Nucleus accumbens (tissue), 56 donors: Measurements from ENCODE around the gene PML.
A peak's percentile ranks its signal among the peaks of the same experiment; 100 is the strongest.

Experiments used
- DNase-seq, 56 donors: peaks; one replicate each; lab custom pipeline; 2025; lab: John Stamatoyannopoulos, UW

The PML gene

DNA sequence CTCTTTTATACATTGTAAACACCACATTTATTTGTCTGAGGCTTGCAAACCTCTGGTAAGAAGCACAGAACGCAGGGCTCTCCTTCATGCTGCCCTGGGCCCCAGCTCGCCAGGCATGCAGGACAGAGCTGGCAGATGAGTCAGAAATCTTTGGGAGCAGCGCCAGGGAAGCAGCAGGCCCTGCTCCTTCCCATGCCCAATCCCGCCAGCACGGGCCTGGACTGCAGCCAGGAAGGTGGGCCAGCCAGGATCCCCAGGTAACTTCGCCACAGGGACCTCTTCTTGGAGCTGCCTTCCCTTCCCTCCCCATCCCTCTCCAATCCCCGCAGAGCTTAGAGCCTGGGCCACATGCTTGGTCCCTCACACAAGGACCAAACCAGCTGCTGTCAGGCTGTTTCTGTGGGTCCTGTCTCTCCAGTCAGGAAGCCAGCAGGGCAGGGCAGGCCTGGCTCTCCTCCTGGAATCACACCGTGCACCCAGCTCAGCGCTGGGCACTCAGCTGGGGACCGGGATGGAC is 11.2 kb upstream of the PML start:
- peak in 4 of 56 donors; percentile 2 to 33 (median 21) for DNase-seq

DNA sequence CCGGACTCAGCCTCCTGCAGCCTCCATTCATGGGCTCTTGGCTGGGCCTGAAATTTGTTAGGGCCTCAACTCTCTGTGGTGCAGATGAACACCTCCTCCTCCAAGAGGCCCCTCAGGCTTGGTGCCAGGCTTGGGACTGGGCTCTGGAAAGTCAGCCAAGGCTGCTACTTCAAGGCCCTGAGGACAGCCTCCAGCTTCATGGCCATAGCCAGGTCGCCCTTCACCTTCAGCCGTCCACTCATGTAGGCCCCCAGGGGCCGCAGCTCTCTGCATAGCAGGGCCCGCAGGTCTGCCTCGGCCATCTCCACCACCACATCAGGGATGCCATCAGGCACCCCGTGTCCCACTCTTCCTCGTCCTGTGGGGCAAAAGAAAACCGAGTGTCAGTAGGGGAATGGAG is 10.7 kb upstream of the PML start:
- peak in 2 of 56 donors; percentile 23 to 48 for DNase-seq

DNA sequence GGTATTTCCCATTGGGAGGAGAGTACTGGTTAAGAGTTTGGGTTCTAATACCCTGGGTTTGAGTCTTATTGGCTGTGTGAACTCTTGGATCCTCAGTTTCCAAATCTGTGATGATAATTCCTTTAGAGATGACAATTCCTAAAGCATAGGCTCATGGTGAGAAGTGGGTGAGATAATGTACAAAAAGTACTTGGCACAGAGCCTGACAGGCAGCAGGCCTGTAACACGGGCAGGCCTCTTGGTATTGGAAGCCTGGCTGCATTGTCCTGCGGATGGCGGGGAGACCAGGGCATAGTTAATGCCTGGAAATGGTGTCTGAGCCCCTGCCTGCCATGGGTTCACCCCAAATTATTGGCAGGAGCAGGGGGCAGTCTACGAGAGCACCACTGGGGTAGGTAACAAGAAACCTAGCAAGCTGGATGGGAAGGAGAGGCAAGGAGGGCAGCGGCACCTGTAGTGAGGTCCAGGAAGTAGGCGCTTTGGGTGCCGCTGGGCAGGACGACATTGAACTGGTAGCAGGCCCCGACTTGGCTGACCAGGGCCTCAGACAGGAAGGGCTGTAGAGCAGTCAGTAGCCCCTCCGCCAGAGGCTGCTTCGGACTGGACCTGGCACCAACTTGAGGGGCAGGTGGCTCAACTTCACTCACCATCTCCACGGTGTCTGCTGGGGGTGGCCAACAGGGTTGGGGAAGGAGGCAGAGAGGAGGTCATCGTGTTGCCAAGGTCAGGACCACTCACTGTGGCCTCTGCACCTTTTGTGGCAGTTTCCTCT is 10.1 kb upstream of the PML start:
- DNase-seq: no peak

DNA sequence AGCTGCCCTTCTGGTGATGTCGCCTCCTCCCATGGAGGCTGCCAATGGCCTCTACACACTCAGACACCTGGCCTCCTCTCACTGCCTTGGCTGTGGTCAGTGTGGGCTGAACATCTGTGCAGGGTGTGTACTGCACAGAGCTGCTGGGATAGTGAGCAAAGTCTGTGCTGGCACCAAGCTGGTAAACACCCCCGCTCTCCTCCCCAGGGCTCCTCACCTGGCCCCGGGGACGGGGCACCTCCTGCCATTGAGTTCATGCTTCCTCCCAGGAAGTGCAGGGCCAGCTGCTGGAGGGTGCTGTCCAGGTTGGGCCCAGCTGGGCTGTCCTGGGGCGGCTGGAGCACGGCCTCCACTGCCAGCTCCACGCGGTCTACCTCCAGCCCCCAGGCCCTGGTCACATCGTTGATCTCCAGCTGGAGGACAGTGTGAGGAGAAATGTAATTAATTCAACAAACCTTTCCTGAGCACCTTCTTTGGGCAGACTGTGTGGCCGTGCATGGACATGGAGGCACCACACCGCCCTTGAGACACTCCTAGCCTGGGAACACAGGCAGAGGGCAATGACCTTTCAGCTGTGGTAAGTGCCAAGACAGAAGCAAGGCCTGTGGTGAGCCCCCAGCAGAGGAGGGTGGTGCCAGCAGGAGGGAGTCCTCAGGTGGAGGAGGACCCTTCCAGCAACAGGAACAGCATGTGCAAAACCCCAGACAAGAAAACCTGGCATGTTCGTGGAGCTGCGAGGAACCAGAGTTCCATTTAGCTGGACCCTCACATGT is 9.2 kb upstream of the PML start:
- DNase-seq: no peak

DNA sequence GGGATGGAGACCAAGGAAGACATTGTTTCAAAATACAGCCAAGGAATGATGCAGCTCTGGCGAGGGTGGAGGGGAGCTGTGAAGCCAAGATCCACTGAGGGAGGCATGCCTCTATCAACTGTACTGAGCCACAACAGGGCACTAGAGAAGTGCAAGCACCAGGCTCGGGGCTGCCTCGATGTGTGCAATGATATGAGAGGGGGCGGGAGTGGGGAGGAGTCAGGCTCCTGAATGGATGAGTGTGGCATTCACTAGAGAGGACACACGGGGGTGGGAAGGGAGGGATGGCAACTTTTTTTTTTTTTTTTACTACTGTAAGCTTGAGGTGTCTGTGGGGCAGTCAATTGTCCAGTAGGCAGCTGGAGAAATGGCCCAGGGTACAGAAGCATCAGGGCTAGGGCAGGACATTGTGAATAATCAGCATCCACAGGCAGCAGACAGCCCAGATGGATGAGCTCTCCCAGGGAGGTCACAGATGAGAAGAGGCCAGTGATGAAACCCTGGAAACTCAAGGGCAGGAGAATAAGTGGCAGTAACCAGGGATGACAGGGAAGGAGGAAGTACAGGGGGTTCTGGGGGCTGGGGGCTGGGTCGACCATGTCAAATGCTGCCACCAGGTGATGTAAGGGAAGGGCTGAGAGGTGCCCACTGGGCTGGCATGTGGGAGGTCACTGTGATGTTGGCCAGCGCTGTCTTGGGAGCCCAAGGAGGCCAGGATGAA is 8.3 kb upstream of the PML start:
- peak in 3 of 56 donors; percentile 16 to 18 (median 16) for DNase-seq

DNA sequence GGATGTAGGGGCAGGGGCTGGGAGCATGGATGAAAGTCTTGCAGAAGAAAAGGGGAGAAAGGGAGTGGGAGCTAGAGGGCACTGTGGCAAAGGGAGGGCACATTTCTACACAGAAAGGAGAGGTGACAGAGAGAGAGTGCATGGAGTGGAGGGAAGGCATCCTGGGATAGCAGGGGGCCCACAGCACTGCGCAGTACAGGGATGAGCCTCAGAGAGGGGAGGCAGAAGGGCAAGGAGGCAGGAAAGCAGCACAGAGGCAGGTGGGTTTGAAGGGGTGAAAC is 7.8 kb upstream of the PML start:
- no peak for DNase-seq

DNA sequence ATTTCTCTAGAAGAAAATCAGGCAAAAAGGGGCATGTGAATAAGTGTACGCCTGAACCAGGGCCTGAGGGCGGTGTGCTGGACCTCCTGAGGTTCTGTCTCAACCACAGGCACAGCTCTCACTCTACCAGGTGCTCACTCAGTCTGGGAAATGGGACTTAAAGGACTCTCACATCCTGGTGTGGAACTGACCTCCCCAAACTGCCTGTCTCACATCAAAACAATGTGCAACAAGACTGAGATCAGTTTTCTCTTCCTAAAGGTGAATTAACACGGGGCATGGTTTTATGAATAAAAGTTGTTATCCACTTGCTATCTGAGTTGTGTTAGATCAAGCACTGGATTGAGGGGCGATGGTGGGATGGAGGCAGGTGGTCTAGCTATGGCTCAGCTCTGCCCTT is 7.3 kb upstream of the PML start:
- no peak for DNase-seq

DNA sequence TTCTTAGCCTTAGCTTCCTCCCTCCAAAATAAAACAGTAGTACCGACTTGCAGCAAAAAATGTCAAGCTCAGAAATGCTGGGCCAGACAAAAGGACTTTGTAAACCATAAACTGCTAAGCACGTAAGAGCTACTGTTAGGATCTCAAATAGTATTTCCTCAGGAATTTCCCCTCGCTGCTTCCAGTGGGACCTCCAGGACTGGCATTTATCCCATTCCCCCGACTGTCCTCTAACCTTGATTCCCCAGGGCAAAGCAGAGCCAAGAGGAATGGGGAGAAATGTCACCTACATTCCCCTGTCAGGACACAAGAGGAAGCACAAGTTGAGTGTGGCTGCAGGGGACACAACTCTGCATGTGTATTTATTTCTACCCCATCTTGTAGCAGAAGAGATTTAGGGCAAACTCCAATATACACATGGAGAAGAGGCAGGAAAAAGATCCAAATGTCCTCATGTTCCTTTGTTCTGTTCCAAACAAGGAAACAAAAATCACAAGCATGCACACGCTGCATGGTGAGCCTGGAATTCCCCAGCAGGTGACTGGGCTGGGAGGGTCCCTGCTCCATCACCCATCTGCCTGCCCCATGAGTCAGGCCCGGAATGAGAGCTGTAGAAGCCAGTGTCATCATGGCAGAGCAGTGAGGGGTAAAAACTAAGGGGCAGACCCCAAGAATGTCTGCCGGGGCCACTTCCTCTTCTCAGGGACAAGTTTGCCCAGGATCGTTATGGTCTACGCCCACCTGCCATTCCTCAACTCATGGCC is 6.7 kb upstream of the PML start:
- DNase-seq: no peak

DNA sequence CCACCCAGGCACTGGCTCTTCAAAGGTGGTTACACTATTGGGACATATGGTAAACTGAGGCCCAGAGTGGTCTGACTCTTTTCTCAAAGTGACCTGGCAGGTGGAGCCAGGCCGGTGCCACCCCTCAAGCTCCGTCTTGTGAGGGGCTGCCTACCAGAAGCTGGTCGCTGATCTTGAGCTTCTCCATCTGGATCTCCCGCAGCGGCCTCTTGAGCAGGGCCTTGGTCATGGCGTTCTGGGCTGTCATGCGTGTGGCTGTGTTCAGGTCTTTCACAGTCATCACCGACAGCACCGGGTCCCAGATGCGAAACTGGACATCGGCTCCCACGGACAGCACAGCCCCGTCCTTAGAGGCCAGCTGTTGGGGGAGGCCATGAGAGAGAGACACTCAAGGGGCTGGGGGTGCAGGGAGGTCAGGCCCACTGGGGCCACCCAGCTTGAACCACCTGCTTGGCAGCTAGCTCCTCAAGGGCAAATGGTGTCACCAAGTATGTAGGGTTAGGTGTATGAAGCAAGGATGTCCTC is 6.0 kb upstream of the PML start:
- DNase-seq: no peak

DNA sequence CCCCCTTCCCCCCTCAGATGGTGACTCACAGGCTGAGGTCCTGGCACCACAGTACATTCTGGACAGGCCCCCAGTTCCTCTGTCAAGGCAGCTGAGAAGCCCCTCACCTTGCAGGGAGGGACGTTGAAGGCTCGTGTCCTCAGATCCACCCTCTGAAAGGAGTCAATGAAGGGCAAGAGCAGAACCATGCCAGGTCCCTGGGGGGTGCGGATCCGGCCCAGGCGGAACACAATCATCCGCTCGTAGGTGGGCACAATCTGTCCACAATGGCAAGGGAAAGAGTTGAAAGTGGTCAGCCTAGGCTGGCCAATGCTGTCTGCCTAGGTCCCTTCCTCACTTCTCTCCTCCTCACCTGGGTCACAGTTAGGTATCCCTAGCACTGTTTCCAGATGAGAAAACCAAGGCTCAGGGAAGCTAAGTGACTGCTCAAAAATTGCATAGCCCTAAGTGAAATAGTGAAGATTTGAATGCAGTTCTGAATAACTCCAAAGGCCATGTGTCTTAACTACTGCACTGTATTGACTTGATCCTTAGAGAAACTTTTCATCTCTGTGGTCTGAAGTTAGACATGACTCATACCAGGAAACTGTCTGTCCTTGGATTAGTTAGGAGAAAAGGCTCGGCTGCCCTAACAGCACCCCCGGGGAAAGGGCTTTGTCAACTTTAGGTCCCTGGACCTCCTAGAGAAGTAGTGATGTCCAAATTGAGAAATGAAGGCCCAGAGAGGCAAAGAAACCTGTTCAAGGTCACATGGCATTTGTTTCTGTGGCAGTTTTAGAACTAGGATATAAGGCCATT is 5.3 kb upstream of the PML start:
- no peak for DNase-seq

DNA sequence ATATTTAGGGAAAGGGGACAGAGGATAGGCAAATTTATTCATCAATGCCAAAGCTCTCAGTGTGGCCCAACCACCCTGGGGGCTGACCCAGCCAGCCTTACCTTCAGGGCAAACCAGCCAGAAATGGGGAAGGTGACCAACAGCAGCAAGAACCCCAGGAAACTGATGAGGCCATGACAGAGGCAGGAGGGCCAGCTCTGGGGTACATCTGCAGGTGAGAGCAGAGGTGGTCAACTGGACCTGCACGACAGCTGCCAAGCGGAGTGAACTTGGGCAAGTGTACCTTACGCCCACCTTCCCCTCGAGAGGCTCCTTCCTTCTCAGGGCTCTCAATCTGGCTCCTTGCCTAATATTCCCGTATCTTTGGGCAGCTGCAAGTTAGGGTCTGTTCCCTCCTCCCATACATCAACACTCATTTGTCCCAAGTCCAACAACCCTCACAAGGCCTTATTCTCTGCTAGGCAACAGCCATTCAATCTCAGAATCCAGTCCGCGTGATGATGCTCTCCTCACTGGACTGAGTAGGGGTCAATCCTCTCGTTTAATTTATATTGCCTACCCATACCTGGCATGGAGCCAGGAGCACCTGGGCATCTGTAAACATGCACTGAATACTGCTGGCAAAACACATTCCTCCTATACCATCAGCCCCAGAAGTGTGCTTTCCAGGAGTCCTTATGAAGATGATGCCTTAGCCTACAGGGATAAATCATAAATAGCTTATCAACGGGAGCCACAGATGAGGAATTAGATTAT is 4.1 kb upstream of the PML start:
- no peak for DNase-seq

DNA sequence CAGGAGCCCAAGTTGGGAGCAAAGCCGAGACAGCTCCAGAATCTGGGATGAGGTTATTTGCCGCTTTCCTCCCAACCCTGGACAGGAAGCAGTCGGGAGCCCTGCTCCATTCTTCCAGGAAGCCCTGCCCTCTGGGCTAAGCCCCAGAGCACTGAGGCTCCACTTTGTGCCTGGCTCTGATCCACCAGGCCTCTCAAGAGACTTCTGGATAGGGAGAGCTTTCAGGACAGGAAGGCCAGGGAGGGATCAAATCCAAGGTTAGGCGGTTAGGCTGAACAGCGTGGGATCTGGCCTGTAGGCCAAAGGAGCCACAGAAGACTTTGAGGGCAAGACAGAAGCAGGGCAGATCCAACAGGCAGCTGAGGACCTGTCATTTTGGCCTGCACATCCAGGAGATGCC is 3.3 kb upstream of the PML start:
- peak in 30 of 56 donors; percentile 10 to 64 (median 30) for DNase-seq

DNA sequence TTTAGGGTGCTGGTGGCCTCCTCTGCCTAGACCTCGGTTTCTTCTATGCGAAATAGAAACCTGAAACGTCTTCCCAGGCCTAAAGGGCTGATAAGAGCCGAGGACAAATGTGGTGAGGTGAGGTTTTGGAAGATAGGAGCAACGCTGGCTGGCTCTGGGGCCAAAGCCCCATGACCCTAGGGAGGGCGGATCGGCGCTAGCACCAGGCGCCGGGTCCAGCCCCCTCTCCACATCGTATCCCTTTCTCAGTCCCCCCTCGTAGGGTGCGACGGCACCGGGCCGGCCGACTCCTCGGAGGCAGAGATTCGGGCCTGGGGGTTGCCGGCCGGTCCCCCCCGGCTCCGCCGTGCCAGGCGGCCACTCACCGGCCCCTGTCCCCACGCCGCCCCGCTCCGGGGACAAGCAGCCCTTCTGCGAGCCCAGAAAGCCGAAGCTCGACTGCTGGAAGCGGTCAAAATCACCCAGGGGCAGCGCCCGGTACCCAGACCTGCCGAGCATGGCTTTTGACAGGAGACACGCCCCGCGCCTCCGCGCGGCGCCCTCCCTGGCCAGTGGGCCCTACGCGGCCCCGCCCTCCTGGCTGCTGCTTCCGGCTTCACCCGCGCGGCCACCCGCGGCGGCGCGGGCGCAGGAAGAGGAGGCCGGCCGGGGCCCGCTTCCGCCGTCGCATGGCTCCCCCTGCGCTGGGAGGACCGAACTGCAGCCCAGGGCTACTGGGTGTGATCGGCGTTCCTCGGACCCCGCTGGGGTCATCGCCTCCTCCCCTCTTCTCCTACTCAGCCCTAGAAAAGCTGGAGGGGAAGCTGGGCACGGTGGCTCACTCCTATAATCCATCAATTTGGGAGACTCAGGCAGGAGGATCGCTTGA is 2.6 kb upstream of the PML start, which contains the start of gene STOML1:
Gene STOML1 (minus strand): TSS at position 570 of the 868 bp plus-strand sequence. CDS start 72 bp downstream, at position 498.
- DNase-seq: peak in 55 of 56 donors; percentile 45 to 92 (median 81)

DNA sequence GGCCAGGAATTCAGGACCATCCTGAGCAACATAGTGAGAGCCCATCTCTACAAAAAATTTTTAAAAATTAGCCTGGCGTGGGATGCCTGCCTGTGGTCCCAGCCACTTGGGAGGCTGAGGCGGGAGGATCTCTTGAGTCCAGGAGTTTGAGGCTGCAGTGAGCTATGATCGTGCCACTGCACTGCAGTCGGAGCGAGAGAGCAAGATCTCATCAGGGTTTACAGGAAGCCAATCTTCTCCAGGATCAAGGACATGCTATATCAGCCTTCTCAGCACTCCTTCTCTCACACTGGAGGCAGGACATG is 2.0 kb upstream of the PML start:
- no peak for DNase-seq

DNA sequence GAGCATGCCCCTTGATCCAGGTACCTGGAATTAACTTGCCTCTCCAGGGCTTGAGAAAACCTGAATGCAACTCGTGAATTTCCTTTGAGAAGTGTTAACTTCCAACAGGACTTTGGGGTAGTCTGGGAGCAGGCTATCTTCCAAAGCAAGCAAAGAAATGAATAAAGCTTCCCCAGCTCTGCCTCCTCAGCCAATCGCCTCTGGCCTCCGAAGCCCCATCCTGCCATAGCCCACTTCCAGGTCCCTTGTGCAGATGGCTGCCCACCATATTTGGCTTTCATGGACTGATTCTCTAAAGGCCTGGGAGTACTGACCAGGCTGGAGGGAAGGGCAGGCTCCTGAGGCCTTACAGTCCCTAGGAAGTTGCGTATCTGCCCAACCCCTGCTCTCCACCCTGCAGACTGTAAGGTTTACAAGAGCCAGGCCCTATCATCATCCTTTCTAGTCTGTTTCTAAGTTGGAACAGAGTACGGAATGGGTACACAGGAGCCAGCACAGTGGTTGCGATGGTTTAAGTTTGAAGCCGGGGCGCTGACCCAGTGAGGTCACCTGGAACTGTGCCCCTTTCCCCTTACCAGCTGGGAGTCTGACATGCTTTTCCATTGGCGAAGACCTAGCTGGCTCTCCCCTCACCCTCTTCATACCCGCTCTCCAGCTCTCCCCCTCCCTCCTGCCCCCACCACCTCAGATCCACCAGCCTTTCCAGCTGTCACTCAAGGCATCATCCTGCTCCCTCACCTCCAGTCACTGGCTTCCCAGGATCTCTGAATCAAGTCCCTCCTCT is 1.1 kb upstream of the PML start:
- DNase-seq: no peak

DNA sequence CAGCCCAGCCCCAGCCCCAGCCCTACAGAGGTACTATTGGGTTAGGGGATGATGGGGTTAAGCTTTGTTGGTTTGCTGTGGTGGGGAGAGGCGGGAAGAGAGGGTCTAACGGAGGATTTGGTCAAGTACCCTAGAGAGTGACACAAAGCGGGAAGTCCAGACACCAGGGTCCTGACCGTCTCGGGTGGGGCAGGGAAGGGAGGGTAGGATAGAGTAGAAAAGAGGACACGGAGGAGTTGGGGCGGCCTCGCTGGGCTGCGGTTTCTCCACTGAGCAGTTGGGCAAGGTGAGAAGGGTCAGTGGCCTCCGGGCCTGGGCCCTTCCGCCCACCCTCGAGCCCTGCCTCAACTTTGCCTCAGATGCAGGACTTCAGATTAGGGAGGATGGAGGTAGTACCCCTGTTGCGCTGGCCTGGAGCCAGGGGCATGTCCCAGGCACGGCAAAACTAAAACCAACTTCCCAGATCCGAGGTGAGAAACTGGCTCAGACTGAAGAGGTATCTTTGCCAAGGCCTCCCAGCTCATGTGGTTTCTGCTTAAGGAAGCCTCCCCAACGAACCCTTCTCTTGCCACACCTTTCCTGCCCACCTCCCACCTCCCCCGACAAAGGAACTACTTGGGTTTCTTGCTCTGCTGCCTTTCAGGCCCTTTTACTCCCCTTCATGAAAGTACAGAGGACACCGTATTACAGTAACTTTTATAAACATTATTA is 551 bp downstream of the PML start:
- DNase-seq: peak in 7 of 56 donors; percentile 6 to 64 (median 36)
